RWPE1 (cell line): ENCODE data around the gene MT1X.
"Not testable (repeated sequence)": the region's sequence is repeated elsewhere in the genome, so short reads cannot be mapped to it uniquely, and the experiment has no call there.

Experiments used
- CTCF ChIA-PET: fragments of 350-600 bp; sonication (Branson Sonifier 250); formaldehyde crosslinking; extraction: SDS; loops from one replicate; lab custom pipeline; 2021; lab: Yijun Ruan, JAX
- POLR2A ChIA-PET: fragments of 400-600 bp; formaldehyde crosslinking; extraction: SDS; loops from one replicate; lab custom pipeline; 2020; ENCODE audit warnings: antibody characterized with exemption; ENCODE audit not compliant: low non-redundant PET; lab: Yijun Ruan, JAX
- DNase-seq: peaks from one replicate; pipeline ENCODE4 v3.0.0; 2012; ENCODE audit warnings: low spot score
- H3K27ac ChIP-seq: fragments of 450-650 bp; 2 replicates; pipeline ENCODE4 v1.5.1; 2017
- TF ChIP-seq, protein P1 (sequence below): fragments of 450-650 bp; conservative IDR thresholded peaks from 2 replicates; pipeline ENCODE4 v1.5.1; 2017; ENCODE audit warnings: low read depth, mild to moderate bottlenecking

The MT1X gene

DNA sequence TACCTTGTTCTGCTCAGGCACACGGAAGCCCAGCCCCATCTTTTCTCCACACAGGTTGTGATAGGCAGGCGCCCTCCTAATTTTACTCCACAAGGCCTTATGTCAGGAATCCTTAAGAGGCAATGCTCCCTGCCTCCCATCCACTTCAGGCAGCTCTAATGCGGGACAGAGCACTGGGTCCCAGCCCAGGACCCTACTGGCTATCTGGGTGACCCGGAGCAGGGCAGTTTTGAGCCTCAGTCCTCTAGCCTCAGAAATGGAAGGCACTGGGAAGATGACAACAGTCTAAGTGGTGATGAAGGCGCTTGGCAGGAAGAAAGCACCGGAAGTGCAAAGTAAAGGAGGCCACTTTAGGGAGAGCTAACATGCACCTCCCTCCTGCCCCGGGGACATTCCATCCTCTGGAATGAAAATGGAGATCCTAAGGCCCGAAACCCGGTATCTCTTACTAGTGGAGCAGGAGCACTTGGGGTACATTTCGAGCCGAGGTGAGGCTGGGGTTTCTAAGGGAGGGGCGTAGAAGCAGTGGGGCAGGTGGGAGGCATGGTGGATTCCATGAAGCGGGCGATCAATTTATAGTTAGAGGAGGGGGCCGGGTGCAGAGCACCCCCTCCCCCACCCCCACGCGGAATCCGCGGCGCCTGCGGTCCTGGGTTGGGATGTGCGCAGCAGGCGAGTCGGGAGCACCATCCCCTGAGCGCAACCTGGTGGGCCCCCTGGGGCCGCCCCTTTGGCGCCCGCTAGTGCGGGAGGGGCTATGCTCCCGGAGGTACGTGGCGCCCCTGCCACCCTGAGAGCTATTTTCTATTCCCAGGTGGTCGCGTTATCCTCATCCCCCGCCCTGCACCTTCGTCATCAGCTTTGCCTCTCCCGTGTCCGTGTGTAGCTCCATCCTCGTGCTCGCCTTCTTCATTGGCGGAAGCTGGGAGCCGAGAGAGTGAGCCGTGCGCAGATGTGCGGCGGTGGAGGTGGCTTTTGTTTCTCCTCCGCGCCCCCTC is 19.6 kb upstream of the MT1X start:
- POLR2A ChIA-PET: no interaction called here
- CTCF ChIA-PET: interaction anchor here (0.7 kb wide), 1 partner anchor 72 kb away, joined by 3 read pairs; no protein-coding TSS in a partner anchor
- no peak for DNase-seq
- TF ChIP-seq, protein P1, sequence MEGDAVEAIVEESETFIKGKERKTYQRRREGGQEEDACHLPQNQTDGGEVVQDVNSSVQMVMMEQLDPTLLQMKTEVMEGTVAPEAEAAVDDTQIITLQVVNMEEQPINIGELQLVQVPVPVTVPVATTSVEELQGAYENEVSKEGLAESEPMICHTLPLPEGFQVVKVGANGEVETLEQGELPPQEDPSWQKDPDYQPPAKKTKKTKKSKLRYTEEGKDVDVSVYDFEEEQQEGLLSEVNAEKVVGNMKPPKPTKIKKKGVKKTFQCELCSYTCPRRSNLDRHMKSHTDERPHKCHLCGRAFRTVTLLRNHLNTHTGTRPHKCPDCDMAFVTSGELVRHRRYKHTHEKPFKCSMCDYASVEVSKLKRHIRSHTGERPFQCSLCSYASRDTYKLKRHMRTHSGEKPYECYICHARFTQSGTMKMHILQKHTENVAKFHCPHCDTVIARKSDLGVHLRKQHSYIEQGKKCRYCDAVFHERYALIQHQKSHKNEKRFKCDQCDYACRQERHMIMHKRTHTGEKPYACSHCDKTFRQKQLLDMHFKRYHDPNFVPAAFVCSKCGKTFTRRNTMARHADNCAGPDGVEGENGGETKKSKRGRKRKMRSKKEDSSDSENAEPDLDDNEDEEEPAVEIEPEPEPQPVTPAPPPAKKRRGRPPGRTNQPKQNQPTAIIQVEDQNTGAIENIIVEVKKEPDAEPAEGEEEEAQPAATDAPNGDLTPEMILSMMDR: no peak
- H3K27ac ChIP-seq: no peak overlapping the region

DNA sequence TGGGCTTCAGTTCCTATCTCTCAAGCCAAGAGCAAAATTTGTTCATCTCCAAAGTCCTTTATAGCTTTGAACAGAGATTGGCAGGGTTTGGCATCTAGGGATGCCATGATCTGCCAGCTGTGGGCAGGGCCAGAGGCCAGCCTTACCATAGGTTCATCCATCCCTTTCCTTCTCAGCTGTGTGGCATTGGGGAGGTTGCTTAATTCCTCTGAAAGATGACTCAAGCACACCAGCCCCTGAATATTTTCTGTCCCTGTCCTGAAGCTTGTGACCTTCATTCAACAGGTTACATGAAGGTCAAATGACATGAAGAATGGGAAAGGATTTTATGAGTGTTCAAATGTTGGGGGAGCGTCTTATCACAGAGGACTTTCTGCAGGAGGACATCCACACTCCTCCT is 17.8 kb upstream of the MT1X start:
- ChIA-PET CTCF (no interaction called here), POLR2A (no interaction called here)
- no peak overlapping the region for H3K27ac ChIP-seq
- TF ChIP-seq, protein P1: no peak
- DNase-seq: no peak

DNA sequence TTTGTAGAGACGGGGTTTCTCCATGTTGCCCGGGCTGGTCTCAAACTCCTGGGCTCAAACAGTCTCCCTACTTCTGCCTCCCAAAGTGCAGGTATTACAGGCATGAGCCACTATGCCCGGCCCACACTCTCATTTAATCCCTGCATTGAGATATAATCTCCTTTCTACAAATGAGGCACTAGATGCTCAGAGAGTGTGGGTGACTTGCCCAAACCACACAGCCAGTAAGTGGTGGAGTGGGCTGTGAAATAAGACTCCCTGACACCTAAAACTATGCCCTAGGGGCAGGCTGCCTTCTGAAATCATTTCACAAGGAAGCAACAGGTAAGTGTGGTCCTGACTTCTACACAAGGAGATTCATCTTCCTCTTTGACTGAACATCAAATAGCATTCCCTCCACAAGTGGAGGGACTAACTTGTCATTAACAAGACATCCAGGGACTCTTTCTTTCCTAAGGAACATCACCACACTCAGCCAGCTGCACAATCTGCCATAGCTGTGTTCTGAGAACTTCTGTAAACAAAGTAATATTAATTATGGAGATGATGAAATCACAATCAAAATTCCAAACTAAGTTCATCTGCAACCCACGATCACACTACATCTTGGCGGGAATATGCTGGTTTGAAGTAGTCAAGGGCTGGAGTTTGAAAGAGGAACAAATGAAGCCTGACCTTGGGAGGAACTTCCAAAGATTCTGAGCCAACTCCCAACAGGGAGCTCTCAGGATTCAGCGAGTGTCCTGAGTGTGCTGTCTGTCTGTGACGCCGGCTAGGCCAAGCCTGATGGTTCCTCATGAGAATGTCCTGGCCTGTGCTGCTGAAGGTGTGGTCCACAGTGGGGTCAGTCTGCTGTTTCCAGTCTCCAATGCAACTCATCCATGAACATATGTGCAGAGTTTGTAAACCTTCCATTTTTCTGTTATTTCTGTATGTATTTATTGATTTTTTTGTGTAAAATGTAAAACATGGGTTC is 16.7 kb upstream of the MT1X start:
- DNase-seq, H3K27ac ChIP-seq, POLR2A ChIA-PET, CTCF ChIA-PET: not testable (repeated sequence)

DNA sequence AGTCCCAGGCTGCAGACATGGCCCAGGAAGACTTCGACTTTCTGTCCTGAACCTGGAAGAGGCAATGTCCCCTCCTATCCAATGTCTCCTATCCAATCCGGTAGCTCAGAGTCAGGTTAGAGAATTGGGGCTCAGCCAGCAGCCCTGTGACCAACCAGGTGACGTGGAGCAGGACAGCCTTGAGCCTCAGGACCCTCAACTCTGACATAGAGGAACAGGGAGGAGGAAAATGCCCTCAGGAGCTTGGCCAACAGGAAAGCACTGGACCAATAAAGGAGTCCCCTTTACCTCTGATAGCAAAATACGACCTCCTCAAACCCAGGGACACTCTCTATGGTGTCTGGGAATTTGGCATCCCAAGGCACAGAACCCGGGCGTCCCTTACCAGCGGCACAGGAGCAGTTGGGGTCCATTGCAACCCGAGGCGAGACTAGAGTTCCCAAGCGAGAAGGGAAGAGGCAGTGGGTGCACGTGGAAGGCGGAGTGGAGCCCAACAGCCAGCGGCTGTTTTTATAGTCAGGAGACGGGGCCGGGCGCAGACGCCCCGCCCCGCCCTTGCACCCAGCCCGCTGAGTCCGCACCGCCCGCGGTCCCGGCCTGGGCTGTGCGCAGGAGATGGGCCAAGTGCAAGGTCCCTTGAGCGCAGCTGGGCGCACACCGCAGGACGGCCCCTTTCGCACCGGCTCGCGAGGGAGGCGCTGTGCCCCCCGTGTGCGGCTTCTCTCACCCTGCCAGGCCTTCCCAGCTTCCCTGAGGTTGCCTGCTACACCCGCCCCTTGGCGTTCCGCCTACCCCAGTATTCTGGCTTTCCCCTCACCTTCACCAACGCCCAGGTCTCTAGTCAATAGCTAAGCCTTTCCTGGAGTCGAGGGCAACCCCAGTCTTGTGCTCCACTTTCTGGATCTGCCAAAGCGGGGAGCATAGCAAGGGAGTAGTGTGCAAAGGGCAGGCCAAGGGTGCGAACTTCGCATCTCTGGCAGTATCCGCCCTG is 14.4 kb upstream of the MT1X start, which contains the start of gene MT1G:
MT1G (minus strand) TSS at position 485 of the 991 bp plus-strand sequence; CDS start at position 413, 72 bp downstream.
- CTCF ChIA-PET: no interaction called here
- TF ChIP-seq, protein P1: no peak
- H3K27ac ChIP-seq: no peak within 1 kb of the TSS
- DNase-seq: no peak
- POLR2A ChIA-PET: no interaction called here

DNA sequence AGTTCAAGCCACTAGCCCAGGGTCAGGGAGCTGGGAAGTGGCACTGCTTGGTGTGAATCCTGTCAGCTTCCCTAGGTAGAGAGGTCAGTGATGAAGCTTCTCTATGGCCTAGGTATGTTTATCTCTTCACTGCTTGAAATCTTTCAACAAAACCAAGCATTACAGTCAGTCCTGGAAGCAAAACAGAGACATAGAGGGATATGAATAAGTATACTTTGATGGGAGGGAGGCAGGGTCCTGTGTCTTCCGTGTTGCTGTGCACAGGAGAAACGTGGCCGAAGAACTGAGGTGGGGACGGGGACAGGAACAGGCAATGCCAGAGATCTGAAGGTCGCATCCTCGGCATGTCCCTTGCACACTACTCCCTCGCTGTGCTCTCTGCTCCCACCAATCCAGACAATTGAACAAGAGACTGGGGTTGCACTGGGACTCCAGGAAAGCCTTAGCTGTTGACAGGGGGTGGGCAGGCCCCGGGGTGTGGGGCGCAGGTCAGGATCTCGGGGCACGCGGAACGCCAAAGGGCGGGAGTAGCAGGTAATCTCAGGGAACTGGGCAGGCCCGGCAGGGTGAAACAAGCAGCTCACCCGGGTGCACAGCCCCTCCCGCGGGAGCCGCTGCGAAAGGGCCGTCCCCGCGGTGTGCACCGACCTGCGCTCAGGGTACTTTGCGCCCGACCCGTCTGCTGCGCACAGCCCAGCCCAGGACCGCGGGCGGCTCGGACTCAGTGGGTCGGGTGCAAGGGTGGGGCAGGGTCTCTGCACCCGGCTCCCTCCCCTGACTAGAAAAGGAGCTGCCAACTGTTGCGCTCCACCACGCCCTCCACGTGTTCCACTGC is 13.0 kb upstream of the MT1X start, which contains the start of gene MT1H:
MT1H (plus strand) TSS at position 810 of the 835 bp plus-strand sequence. CDS start 71 bp downstream, outside the sequence.
- ChIA-PET POLR2A (no interaction called here), CTCF (no interaction called here)
- no peak for DNase-seq
- TF ChIP-seq, protein P1: no peak
- no peak within 1 kb of the TSS for H3K27ac ChIP-seq
